GM21825 (cell line): Measurements from ENCODE around the gene ATP8A1.

ENCODE experiments used
- ATAC-seq: cut with Tn5 transposase; IDR thresholded peaks from one replicate; pipeline ENCODE4 v1.9.1; 2021; ENCODE audit warnings: mild to moderate bottlenecking, moderate library complexity; ENCODE audit not compliant: unreplicated experiment

Gene ATP8A1

GRCh38 chr4:42578187-42578586, 78.7 kb downstream of the ATP8A1 start:
- ATAC-seq = no peak

DNA sequence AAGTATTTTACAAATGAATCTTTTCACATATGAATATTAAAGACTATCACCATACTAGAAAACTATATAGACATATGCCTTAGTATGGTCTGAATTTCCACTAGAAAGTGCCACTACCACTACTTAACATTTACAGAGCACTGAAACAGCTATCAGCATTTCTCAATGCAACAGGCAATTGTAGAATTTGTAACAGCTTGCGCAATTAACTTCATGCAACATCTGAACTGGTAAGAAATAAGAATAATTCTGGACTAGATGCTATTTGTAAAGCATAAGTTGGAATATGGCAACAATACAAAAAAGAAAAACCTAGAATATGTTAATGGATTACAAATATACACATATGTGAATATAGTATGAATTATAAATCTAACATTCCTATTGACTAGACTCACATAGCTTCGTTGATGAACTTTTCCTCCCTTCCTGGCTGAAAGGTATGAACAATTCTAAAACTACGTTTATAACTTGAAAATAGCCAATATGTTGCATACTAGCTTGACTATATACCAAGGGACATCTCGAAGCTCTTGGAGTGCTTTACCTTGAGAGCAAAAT, 82.0 kb downstream of the ATP8A1 start:
- ATAC-seq = no peak

GRCh38 chr4:42573249-42573648, 83.7 kb downstream of the ATP8A1 start:
- no peak for ATAC-seq

DNA sequence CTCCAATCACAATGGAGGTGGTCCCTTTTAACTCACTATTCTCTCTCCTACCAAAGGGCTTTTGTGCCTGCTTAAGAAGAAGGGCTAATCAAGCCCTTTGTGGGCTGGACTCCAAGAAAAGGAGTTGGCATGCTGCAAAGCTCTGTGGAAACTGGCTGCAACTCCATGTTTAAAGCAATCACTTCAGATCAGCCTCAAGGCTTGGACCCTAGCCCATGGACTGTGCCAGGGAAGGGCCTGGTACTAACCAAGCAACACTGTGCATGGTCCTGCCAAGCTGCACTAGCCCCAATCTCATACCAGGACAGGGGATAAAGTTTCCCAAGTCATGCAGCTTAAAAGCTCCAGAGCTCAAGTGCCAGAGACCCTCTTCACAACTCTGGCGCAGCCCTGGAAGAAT, 86.7 kb downstream of the ATP8A1 start:
- ATAC-seq = no peak

- ATAC-seq = peak; percentile 91
Measured at GRCh38 chr4:42568610-42569207, 88.2 kb downstream of the ATP8A1 start.

GRCh38 chr4:42566835-42567234, 90.1 kb downstream of the ATP8A1 start:
- ATAC-seq = no peak

DNA sequence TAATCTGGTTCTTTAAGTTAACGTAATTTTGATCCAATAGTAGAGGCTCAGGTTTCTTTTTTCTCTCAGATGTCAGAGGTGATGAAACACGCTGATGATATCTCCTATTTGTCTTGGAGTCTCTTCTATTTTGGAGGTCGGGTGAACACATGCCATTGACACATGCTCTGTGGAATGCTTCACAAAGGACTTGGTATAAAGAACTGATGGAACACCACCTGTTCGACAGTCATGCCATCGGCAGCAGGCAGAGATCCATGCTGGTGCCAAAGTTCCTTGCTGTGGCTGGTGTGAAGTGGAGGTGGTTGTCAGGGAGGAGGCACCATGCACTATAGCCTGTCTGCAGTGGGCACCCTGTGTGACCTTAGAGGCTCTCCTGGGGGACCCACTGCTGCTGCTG, 94.9 kb downstream of the ATP8A1 start:
- ATAC-seq = no peak

DNA sequence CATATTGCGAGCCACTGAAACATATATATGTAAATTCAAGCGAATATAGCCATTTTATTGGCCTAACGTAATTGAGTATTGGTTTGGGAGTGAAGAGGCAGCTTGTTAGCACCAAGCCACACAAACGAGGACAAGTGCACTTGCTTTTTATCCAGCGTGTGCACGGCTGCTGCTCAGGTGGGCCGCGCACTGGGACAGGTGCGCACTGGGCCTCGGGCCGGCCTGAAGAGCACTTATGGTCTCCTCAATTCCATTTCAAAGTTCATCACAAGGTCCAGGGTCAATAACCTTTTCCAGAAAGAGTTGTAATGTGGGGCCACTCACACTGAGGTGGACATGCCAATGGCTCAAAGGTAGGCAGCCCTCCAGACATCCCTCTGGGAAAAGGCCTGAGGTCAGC, 95.9 kb downstream of the ATP8A1 start:
- ATAC-seq = no peak

DNA sequence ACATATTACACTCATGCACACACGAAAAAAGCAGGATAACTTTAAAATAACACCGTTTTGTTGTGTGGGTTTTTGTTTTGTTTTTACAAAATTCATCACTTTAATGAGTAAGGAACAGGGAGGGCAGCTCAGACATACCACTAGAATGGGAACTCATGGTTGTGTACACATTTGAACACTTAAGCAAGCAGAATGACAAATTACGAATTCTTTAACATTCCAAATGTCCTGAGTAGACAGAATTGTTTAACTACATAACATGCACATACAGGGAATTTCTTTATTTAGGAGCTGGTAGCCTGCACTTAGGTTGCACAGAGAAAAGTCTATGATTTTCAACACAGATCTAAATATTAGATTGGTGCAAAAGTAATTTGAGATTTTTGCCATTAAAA, 96.4 kb downstream of the ATP8A1 start:
- ATAC-seq = no peak

- no peak for ATAC-seq
Measured at GRCh38 chr4:42558156-42558555, 98.7 kb downstream of the ATP8A1 start.

DNA sequence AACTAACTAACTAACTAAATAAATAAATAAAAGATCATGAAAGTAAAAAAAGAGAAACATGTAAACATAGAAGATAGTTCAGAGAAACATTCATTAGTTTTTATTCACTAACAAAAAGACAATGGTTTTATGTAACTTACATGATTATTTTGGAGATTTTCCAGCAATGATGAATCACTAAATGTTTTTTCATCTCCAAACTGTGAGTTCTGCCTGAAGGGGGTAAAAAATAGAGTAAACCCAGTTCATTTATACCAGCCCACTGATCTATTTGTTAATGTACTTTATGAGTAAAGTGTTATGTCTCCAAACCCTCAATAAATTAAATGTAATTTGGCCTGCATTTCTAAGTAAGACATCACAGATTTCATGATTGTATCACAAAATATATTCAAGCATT, 101.1 kb downstream of the ATP8A1 start:
- ATAC-seq = no peak

DNA sequence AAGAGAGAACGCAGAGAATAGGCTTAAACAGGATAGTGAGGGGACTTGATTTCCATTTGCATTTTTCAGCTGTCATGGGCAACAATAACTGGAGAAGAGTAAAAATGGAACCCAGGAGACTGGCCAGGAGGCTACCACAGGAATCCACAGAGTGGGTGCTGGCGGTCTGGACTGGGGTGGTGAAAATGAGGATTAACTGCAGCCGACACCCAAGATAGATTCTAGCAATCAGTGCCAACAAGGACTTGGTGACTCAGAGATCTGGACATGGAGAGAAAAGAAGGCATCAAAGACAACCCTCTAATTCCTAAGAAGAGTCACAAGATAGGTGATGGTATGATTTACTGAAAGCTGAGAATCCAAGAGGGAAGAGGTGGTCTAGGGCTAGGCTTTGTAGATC, 102.8 kb downstream of the ATP8A1 start:
- ATAC-seq = no peak

GRCh38 chr4:42549896-42550295, 107.0 kb downstream of the ATP8A1 start:
- no peak for ATAC-seq

DNA sequence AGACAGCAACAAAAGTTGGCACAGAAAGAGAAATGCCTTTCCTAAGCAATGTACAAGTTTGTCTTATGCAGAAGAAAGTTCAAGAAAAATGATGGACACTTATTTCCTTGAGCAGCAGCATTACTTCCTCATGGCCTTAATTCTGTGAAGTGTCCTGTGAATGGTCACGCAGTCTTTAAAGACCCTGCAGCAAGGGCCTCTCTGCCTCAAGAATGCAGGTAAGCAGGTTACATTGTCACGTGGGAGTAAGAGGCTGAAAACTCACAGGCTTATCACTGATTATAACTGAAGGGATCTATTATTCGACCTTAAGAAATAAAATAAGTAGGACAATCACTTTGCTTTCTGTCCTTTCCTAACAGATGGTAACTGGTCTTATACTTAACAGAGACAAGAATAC, 109.1 kb downstream of the ATP8A1 start:
- no peak for ATAC-seq

- ATAC-seq = no peak
Measured at GRCh38 chr4:42543762-42544161, 113.1 kb downstream of the ATP8A1 start.

DNA sequence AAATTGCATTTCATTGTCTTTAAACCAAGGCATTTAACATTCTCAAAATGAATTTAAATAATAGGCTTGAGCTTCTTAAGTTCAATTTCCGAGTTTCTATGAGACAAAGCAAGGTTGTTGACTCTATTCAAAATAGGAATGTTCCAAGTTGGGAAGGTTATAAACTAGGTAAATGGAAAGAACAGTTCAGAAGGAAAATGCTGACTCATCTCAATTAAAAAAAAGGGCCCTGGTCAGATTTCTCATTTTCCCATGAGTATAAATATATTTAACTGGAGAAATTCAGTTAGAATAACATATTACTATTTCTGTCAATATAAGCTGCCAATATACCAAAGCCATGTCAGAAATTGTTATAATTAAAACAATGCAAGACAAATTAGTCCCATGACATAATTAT, 113.8 kb downstream of the ATP8A1 start:
- no peak for ATAC-seq

DNA sequence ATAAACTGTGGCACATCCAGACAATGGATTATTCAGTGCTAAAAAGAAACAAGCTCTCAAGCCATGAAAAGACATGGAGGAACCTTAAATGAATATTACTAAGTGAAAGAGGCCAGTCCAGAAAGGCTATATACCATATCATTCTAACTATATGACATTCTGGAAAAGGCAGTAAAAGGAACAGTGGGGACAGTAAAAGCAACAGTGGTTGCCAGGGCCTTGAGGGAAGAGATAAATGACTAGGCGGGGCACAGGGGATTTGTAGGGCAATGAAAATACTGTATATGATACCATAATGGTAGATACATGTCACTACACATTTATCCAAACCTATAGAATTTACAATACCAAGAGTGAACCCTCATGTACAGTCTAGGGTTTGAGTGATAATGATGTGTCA, 115.3 kb downstream of the ATP8A1 start:
- no peak for ATAC-seq

DNA sequence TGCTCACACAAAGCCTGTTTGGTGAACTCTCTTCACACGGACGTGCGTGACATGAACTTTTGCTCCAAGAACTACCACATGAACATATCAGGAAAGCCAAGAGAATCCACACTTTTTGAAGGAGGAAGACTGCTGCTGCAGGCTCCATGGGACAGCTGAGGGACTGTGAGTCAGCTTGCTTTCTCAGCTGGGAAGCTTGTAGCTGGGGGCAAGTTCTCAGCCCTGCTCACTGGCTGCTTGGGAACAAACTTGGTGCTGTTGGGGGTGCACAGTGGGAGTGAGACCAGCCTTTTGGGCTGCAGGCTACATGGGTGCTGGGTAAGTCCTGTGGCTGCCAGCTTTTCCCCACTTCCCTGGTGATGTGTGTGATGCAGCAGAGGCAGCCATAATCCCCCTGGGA, 123.9 kb downstream of the ATP8A1 start:
- ATAC-seq = no peak

DNA sequence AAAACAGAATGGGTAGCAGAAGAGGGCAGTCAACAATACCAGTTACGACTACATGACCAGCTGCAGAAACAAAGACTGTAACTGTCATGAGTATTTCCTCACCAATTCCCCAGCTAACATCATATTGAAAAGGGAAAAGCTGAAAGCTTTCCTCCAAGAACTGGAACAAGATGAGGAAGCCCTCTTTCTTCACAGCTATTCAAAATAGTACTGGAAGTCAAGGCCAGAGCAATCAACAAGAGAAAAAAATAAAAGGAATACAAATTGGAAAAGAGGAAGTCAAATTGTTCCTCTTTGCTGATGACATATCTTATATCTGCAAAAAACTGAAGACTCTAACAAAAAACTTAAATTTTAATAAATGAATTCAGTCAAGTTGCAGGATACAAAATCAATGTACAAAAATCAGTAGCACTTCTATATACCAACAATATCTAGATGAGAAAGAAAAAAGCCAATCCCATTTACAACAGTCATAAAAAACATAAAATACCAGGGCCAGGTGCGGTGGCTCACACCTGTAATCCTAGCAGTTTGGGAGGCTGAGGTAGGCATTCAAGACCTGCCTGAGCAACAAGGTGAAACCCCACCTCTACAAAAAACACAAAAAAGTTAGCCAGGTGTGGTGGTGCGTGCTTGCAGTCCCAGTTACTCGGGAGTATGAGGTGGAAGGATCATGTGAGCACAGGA, 125.4 kb downstream of the ATP8A1 start:
- no peak for ATAC-seq

- ATAC-seq = no peak
Measured at GRCh38 chr4:42523066-42523718, 133.7 kb downstream of the ATP8A1 start.

DNA sequence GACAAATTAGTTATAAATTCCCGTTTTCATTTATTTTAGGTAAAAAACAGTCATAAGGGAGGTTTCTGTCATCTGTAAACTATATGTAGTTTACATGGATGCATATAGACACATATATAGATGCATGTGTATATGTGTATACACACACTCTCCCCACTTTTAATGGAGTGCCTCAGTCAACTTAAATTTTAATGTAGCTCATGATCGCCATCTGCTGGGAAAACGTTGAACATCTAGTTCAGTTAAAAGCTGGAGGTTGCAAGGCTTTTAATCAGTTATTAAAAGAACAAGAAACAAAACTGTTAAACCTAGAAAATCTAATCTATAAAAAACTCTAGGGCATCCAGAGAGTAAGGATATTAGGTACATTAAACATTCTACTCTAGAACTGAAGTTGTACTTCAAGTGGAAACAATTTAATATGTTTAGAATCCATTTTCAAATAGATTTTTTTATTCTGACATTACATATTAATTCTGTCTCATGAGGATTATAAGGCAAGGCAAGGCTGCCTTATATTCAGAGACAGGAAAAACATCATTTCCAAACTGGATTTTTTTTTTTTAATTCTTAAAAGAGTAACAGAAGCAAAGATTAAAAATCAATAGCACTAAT, 137.0 kb downstream of the ATP8A1 start:
- ATAC-seq = no peak
